Vagina (tissue), 2 donors: ENCODE results near the gene CHRNA4.

Experiments
- CTCF ChIP-seq, 3 experiments: fragments of 450-650 bp in 2 of 3; fragments of 200-600 bp in 1 of 3; sonication (generic) in 1 of 3; IDR thresholded peaks; one replicate each; pipeline ENCODE4 v1.5.1; 2017 to 2019; ENCODE audit warnings: antibody characterized with exemption in 3 of 3, mild to moderate bottlenecking in 2 of 3, moderate library complexity in 2 of 3
- POLR2A ChIP-seq, 2 donors: fragments of 450-650 bp; IDR thresholded peaks; one replicate each; pipeline ENCODE4 v1.6.1; 2017; ENCODE audit warnings: antibody characterized with exemption in 2 of 2, mild to moderate bottlenecking in 2 of 2, moderate library complexity in 2 of 2

GRCh38 chr20:63293456-63293855 is 67.7 kb downstream of the CHRNA4 start:
- TF ChIP-seq POLR2A (IDR thresholded peaks at IDR 0.05) (no peak), CTCF (IDR thresholded peaks at IDR 0.05) (no peak)
